ENCODE measurements around the gene DAZAP1.
A peak's percentile ranks its signal among the peaks of the same experiment; 100 is the strongest.
"Not testable (repeated sequence)": the region's sequence is repeated elsewhere in the genome, so short reads cannot be mapped to it uniquely, and the experiment has no call there.

The DAZAP1 gene

GRCh38 chr19:1438035-1438932 is 30.9 kb downstream of the DAZAP1 start, which contains the start of gene RPS15:
Gene RPS15 (plus strand): TSS chr19:1438396. CDS start chr19:1438426, 30 bp downstream.
- H3K4me3 ChIP-seq (ENCODE audit: control insufficient read depth, low read depth, low read length): peak within 1 kb of the TSS; percentile 92
- peak; percentile 94 for TF ChIP-seq CTCF (IDR thresholded peaks at IDR 0.05; ENCODE audit: control insufficient read depth, insufficient read depth, low read depth, low read length, missing control alignments)
- DNase-seq (ENCODE audit: low read depth): peak; percentile 80

- TF ChIP-seq CTCF (IDR thresholded peaks at IDR 0.05; ENCODE audit: control insufficient read depth, insufficient read depth, low read depth, low read length, missing control alignments): no peak
- H3K4me3 ChIP-seq (ENCODE audit: control insufficient read depth, low read depth, low read length): peak overlapping the region; percentile 92
- DNase-seq (ENCODE audit: low read depth): no peak
Measured at GRCh38 chr19:1438933-1439354, 31.6 kb downstream of the DAZAP1 start.

- H3K4me3 ChIP-seq (ENCODE audit: control insufficient read depth, low read depth, low read length): peak overlapping the region; percentile 92
- not testable (repeated sequence) for DNase-seq (ENCODE audit: low read depth)
Measured at GRCh38 chr19:1439525-1440417, 32.4 kb downstream of the DAZAP1 start.

- no peak overlapping the region for H3K4me3 ChIP-seq (ENCODE audit: control insufficient read depth, low read depth, low read length)
- TF ChIP-seq CTCF (IDR thresholded peaks at IDR 0.05; ENCODE audit: control insufficient read depth, insufficient read depth, low read depth, low read length, missing control alignments): no peak
- no peak for DNase-seq (ENCODE audit: low read depth)
Measured at GRCh38 chr19:1440418-1440801, 33.0 kb downstream of the DAZAP1 start.

- no peak for TF ChIP-seq CTCF (IDR thresholded peaks at IDR 0.05; ENCODE audit: control insufficient read depth, insufficient read depth, low read depth, low read length, missing control alignments)
- DNase-seq (ENCODE audit: low read depth): no peak
- no peak overlapping the region for H3K4me3 ChIP-seq (ENCODE audit: control insufficient read depth, low read depth, low read length)
Measured at GRCh38 chr19:1441022-1441426, 33.6 kb downstream of the DAZAP1 start.

- no peak for DNase-seq (ENCODE audit: low read depth)
- TF ChIP-seq CTCF (IDR thresholded peaks at IDR 0.05; ENCODE audit: control insufficient read depth, insufficient read depth, low read depth, low read length, missing control alignments): no peak
- H3K4me3 ChIP-seq (ENCODE audit: control insufficient read depth, low read depth, low read length): no peak overlapping the region
Measured at GRCh38 chr19:1441677-1442438, 34.5 kb downstream of the DAZAP1 start.
